Skin of body (tissue), 2 donors: ENCODE data around the gene SCGB2A2. TPM values are rescaled to one million over a fixed set of nuclear protein-coding genes. Genes with fewer than 3 reads are reported as not detected.

Source experiments
- DNase-seq: peaks from one replicate; lab custom pipeline; 2025; lab: John Stamatoyannopoulos, UW
- total RNA-seq: library from RNA; depleted of rRNA; stranded (reverse); fragments of >200 nt; gene quantifications from one replicate; pipeline ENCODE4 v1.2.3, GENCODE V29; 2014

The SCGB2A2 gene
- total RNA-seq, 1 donor from 2014 or later = 1.2 TPM

GRCh38 chr11:62306227-62306626, 36.3 kb downstream of the SCGB2A2 start:
- DNase-seq = no peak

GRCh38 chr11:62307950-62308349, 38.0 kb downstream of the SCGB2A2 start:
- no peak for DNase-seq

- no peak for DNase-seq
Observed at GRCh38 chr11:62309991-62310390, 40.0 kb downstream of the SCGB2A2 start.

GRCh38 chr11:62315431-62315830, 45.5 kb downstream of the SCGB2A2 start:
- DNase-seq = no peak

- DNase-seq = no peak
Observed at GRCh38 chr11:62322524-62322923, 52.6 kb downstream of the SCGB2A2 start.

Other genes starting within 250 kb of the SCGB2A2 start
- gene INCENP, start 146.1 kb upstream of the SCGB2A2 start, total RNA-seq = 11.1 TPM
- not detected for gene SCGB1D1, start 79.9 kb upstream of the SCGB2A2 start, total RNA-seq
- gene SCGB2A1, start 61.5 kb upstream of the SCGB2A2 start, total RNA-seq = not detected
- gene SCGB1D2, start 27.9 kb upstream of the SCGB2A2 start, total RNA-seq = not detected
- not detected for gene SCGB1D4, start 28.9 kb downstream of the SCGB2A2 start, total RNA-seq
- gene ASRGL1, start 67.3 kb downstream of the SCGB2A2 start, total RNA-seq = 1.5 TPM
- not detected for gene SCGB1A1, start 148.9 kb downstream of the SCGB2A2 start, total RNA-seq